GM12878 (cell line): ENCODE results near the gene DNAJB2. TPM values are rescaled to one million over a fixed set of nuclear protein-coding genes. Genes with fewer than 3 reads are reported as not detected.
A peak's percentile ranks its signal among the peaks of the same experiment; 100 is the strongest.

Experiments
- FOXM1 ChIP-seq: IDR thresholded peaks from 2 replicates; pipeline ENCODE4 v1.6.1; 2012; ENCODE audit warnings: low read depth, mild to moderate bottlenecking, inconsistent platforms, low read length, moderate library complexity
- MYC ChIP-seq: IDR thresholded peaks from 2 replicates; pipeline ENCODE4 v1.6.1; 2011; ENCODE audit warnings: mild to moderate bottlenecking, low read length, moderate library complexity, inconsistent platforms; ENCODE audit not compliant: insufficient read depth, insufficient replicate concordance, insufficient read length, severe bottlenecking
- PML ChIP-seq: IDR thresholded peaks from 2 replicates; pipeline ENCODE4 v1.6.1; 2012; ENCODE audit warnings: low read length, inconsistent platforms
- POU2F2 ChIP-seq: IDR thresholded peaks from 3 replicates; pipeline ENCODE4 v1.6.1; 2011; ENCODE audit warnings: low read depth, mild to moderate bottlenecking, low read length, borderline replicate concordance
- TARDBP ChIP-seq: IDR thresholded peaks from 2 replicates; pipeline ENCODE4 v1.6.1; 2016; ENCODE audit warnings: borderline replicate concordance
- TCF3 ChIP-seq: IDR thresholded peaks from 2 replicates; pipeline ENCODE4 v1.6.1; 2012; ENCODE audit warnings: low read depth, mild to moderate bottlenecking, low read length, borderline replicate concordance; ENCODE audit not compliant: insufficient read depth
- polyA plus RNA-seq, 11 experiments: library from polyadenylated mRNA; depleted of rRNA in 4 of 11; unstranded in 6 of 11; stranded (reverse) in 5 of 11; fragments of >200 nt; fragmentation: Nextera tagmentation in 4 of 11; fragmentation: Illumina TruSeq in 1 of 11; extraction: Ambion mirVana in 4 of 11; extraction: Trizol in 1 of 11; gene quantifications; 1 replicate in 1 of 11; 2 replicates in 10 of 11; pipeline versions ENCODE4 v1.2.1 to v1.2.3, GENCODE V29; 2011 to 2016; ENCODE audit warnings: inconsistent platforms in 2 of 11, missing spikeins in 2 of 11, low read depth in 1 of 11
- total RNA-seq, 4 experiments: library from RNA; depleted of rRNA in 3 of 4; stranded (reverse); fragments of >200 nt in 3 of 4; fragmentation: Illumina TruSeq in 1 of 4; extraction: Trizol in 1 of 4; gene quantifications; 2 replicates each; pipeline versions ENCODE4 v1.2.1 to v1.2.3, GENCODE V29; 2013 to 2021
- TF ChIP-seq, protein P1 (sequence below): fragments of 450-650 bp; IDR thresholded peaks from 2 replicates; pipeline ENCODE4 v1.6.1; 2017; ENCODE audit warnings: low read depth, mild to moderate bottlenecking, moderate library complexity
- TF ChIP-seq, protein P2 (sequence below): fragments of 450-650 bp; IDR thresholded peaks from 2 replicates; pipeline ENCODE4 v1.6.1; 2018; ENCODE audit warnings: mild to moderate bottlenecking, low read depth, moderate library complexity; ENCODE audit not compliant: partially characterized antibody

Gene DNAJB2
- total and polyA plus RNA-seq, 10 of the 15 experiments (the other 5 are each of a cell fraction or from before 2014, with no cell fraction given), result 0.26 to 36.5 (median 12.5) TPM

DNA sequence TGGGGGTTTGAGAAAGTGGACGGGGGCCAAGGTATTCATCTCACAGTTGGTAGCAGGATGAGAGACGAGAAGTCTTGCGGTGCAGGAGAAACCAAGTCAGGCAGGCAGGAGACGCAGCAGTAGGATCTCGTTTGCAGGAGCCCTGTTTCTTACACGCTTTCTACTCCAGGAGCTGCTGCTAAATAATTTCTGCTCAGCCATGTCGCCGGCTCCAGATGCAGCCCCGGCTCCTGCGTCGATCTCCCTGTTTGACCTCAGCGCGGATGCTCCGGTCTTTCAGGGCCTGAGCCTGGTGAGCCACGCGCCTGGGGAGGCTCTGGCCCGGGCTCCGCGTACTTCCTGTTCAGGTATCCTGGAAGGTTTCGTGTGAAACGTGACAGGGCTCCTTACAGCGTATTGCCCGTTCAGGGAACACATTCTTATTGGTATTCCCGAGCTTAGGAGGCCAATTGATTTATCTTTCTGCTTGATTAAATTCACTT is 49.1 kb upstream of the DNAJB2 start (continued):
- TF ChIP-seq TCF3 (0 out of 2 replicates have a peak, but pooled peaks have one; percentile 18), PML (peak; percentile 36; the same call in 1 of the 2 replicates), POU2F2 (0 out of 3 replicates have a peak, but pooled peaks have one; percentile 19), FOXM1 (no peak), TARDBP (0 out of 2 replicates have a peak, but pooled peaks have one; percentile 12), MYC (no peak)
- TF ChIP-seq, protein P1, sequence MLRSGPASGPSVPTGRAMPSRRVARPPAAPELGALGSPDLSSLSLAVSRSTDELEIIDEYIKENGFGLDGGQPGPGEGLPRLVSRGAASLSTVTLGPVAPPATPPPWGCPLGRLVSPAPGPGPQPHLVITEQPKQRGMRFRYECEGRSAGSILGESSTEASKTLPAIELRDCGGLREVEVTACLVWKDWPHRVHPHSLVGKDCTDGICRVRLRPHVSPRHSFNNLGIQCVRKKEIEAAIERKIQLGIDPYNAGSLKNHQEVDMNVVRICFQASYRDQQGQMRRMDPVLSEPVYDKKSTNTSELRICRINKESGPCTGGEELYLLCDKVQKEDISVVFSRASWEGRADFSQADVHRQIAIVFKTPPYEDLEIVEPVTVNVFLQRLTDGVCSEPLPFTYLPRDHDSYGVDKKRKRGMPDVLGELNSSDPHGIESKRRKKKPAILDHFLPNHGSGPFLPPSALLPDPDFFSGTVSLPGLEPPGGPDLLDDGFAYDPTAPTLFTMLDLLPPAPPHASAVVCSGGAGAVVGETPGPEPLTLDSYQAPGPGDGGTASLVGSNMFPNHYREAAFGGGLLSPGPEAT, result 0 out of 2 replicates have a peak, but pooled peaks have one; percentile 5
- TF ChIP-seq, protein P2, sequence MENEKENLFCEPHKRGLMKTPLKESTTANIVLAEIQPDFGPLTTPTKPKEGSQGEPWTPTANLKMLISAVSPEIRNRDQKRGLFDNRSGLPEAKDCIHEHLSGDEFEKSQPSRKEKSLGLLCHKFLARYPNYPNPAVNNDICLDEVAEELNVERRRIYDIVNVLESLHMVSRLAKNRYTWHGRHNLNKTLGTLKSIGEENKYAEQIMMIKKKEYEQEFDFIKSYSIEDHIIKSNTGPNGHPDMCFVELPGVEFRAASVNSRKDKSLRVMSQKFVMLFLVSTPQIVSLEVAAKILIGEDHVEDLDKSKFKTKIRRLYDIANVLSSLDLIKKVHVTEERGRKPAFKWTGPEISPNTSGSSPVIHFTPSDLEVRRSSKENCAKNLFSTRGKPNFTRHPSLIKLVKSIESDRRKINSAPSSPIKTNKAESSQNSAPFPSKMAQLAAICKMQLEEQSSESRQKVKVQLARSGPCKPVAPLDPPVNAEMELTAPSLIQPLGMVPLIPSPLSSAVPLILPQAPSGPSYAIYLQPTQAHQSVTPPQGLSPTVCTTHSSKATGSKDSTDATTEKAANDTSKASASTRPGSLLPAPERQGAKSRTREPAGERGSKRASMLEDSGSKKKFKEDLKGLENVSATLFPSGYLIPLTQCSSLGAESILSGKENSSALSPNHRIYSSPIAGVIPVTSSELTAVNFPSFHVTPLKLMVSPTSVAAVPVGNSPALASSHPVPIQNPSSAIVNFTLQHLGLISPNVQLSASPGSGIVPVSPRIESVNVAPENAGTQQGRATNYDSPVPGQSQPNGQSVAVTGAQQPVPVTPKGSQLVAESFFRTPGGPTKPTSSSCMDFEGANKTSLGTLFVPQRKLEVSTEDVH, result peak; percentile 45
